Astrocyte of the spinal cord (primary cell): Measurements from ENCODE around the gene REXO4.

Experiments
- DNase-seq: peaks from one replicate; pipeline ENCODE4 v3.0.0; 2011; ENCODE audit warnings: low read depth, low spot score
- H3K4me3 ChIP-seq: 2 replicates; pipeline ENCODE4 v1.5.1; 2011; ENCODE audit warnings: low read depth, mild to moderate bottlenecking, low read length, moderate library complexity
- in situ Hi-C: cut with HindIII; loops from 2 replicates; pipeline ENCODE4 v1.10.0; 2017; ENCODE audit warnings: low sequenced_read_pairs
- TF ChIP-seq, protein P1 (sequence below): IDR thresholded peaks from 2 replicates; pipeline ENCODE4 v1.5.1; 2012; ENCODE audit warnings: low read depth, mild to moderate bottlenecking, low read length, inconsistent platforms

REXO4 gene, protein sequence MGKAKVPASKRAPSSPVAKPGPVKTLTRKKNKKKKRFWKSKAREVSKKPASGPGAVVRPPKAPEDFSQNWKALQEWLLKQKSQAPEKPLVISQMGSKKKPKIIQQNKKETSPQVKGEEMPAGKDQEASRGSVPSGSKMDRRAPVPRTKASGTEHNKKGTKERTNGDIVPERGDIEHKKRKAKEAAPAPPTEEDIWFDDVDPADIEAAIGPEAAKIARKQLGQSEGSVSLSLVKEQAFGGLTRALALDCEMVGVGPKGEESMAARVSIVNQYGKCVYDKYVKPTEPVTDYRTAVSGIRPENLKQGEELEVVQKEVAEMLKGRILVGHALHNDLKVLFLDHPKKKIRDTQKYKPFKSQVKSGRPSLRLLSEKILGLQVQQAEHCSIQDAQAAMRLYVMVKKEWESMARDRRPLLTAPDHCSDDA

GRCh38 chr9:133417541-133418461, at the start of gene REXO4:
REXO4 (minus strand) TSS chr9:133418010; CDS start chr9:133417844, 166 bp downstream.
- TF ChIP-seq, protein P1, sequence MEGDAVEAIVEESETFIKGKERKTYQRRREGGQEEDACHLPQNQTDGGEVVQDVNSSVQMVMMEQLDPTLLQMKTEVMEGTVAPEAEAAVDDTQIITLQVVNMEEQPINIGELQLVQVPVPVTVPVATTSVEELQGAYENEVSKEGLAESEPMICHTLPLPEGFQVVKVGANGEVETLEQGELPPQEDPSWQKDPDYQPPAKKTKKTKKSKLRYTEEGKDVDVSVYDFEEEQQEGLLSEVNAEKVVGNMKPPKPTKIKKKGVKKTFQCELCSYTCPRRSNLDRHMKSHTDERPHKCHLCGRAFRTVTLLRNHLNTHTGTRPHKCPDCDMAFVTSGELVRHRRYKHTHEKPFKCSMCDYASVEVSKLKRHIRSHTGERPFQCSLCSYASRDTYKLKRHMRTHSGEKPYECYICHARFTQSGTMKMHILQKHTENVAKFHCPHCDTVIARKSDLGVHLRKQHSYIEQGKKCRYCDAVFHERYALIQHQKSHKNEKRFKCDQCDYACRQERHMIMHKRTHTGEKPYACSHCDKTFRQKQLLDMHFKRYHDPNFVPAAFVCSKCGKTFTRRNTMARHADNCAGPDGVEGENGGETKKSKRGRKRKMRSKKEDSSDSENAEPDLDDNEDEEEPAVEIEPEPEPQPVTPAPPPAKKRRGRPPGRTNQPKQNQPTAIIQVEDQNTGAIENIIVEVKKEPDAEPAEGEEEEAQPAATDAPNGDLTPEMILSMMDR, result no peak
- peak within 1 kb of the TSS; percentile 93 for H3K4me3 ChIP-seq
- DNase-seq, result peak; percentile 90
- in situ Hi-C loops, result no loop called here

DNA sequence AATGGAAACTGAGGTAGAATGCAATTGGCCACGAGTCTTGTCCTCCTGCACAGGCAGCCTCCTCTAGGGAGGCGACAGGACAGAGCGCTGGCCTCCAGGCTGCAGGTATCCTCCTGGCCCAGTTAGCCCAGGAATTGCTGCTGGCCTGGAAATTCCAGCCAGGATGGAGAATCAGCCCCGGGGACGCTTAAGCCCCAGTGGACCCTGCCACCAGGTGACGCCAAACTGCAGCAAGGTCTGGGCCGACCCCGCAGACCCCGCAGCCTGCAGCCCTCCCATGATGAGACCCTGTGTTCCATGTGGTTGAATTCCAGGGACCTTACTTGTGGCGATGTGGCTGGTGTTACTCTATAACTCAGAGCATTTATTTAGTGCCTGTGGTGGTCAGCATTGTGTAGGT, 49.3 kb upstream of the REXO4 start:
- DNase-seq, result no peak
- TF ChIP-seq, protein P1, result no peak
- no peak overlapping the region for H3K4me3 ChIP-seq
- in situ Hi-C loops, result no loop called here

DNA sequence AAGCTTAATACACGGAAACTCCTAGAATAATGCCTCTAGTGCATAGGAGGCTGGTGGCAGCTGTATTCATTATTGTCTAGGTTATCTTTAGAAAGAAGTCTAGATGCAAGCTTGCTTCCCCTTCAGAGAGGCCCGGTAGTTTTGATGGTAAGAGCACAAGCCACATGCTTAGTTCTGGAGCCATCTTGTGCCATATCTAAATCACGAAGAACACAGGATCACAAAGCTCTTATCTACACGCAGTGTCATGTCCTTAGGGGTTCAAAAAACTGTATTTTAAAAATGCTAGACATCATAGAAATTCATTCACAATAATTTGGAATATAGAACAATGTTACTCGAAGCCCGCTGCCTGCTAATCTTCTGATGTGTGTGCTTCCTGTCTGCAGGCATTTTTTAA, 48.2 kb upstream of the REXO4 start:
- TF ChIP-seq, protein P1, result no peak
- no peak for DNase-seq
- in situ Hi-C loops, result no loop called here
- H3K4me3 ChIP-seq, result no peak overlapping the region

DNA sequence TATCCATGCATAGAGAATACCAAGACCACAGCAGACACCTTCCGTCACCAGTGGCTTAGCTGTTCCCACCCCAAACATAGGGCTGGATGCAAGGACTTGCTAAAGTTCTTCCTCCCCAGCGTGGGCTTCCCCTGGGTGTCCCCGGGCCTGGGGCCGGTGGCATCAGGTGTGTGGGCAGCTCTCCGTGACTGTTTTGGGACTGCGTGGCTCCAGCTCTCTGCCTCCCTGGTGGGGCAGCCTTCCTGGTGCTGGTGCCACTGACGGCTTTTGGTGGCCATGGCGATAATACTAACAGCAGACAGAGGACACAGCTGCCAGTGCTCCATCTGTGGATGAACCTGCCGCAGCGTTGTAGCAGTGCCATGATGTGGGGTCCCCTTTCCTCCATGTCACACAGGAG, 46.8 kb upstream of the REXO4 start:
- no peak for DNase-seq
- TF ChIP-seq, protein P1, result no peak
- in situ Hi-C loops, result no loop called here
- H3K4me3 ChIP-seq, result no peak overlapping the region

- H3K4me3 ChIP-seq, result no peak overlapping the region
- TF ChIP-seq, protein P1, result no peak
- in situ Hi-C loops, result no loop called here
- no peak for DNase-seq
Measured at GRCh38 chr9:133463864-133464615, 46.2 kb upstream of the REXO4 start.
